Measurements from ENCODE around the gene PTTG1IP2. TPM values are rescaled to one million over a fixed set of nuclear protein-coding genes. Genes with fewer than 3 reads are reported as not detected.

Gene PTTG1IP2
- total and polyA plus RNA-seq, 2 donors (not counting 1 experiment from before 2014, with no cell fraction given): not detected

GRCh38 chr7:90458104-90458503 is 11.3 kb upstream of the PTTG1IP2 start:
- Mint-ChIP-seq H3K4me1 (peaks cover 7% of the 10 kb centered on the region), H3K27ac (no peak overlapping the region)
- no peak overlapping the region for H3K4me2 ChIP-seq (replicated peaks; ENCODE audit: low read depth, low read length, poor library complexity, severe bottlenecking)

GRCh38 chr7:90459888-90460287 is 9.6 kb upstream of the PTTG1IP2 start:
- H3K27ac ChIP-seq (ENCODE audit: low read length in 2 of 2): no peak overlapping the region
- H2AFZ ChIP-seq (ENCODE audit: insufficient read depth, low read depth, low read length, poor library complexity, severe bottlenecking): no peak overlapping the region
- Mint-ChIP-seq H3K4me1 (peaks cover 13% of the 10 kb centered on the region), H3K27ac (no peak overlapping the region), H3K9me3 (ENCODE audit: insufficient read depth) (peaks cover 5% of the 10 kb centered on the region), H3K27me3 (peaks cover 4% of the 10 kb centered on the region), H3K4me3 (no peak overlapping the region)
- no peak overlapping the region for H3K9ac ChIP-seq (ENCODE audit: low read length)
- POLR2A ChIA-PET: no interaction called here
- no peaks in the 10 kb centered on the region for H4K20me1 ChIP-seq (ENCODE audit: control insufficient read depth, insufficient read depth, low read length, poor library complexity, severe bottlenecking)
- TF ChIP-seq CTCF (IDR thresholded peaks at IDR 0.05) (no peak), EZH2 (IDR thresholded peaks at IDR 0.05; ENCODE audit: borderline replicate concordance, insufficient read depth, low read depth, low read length, poor library complexity, severe bottlenecking) (no peak)
- H3K79me2 ChIP-seq (ENCODE audit: control insufficient read depth, insufficient read depth, low read length): no peaks in the 10 kb centered on the region
- H3K27me3 ChIP-seq (replicated peaks in 1 of 4; ENCODE audit: control extremely low read depth in 1 of 4, control insufficient read depth in 3 of 4, insufficient read depth in 4 of 4, low read length in 3 of 4): no peaks in the 10 kb centered on the region
- H3K9me3 ChIP-seq (ENCODE audit: control extremely low read depth in 1 of 3, control insufficient read depth in 2 of 3, insufficient read depth in 1 of 3, low read length in 2 of 3): peaks cover 0 to 11% (median 9%) of the 10 kb centered on the region in 3 donors
- no peak overlapping the region for H3K4me3 ChIP-seq (ENCODE audit: control extremely low read depth in 1 of 5, extremely low read depth in 1 of 5, insufficient read depth in 1 of 5, low read depth in 2 of 5, low read length in 4 of 5)
- DNase-seq (no peak), ATAC-seq (ENCODE audit: low read depth) (no peak)
- intact Hi-C loops (cut with micrococcal nuclease): no loop called here
- WGBS (ENCODE audit: insufficient coverage): 100% methylated on average over 2 of the region's 4 CpGs
- no peaks in the 10 kb centered on the region for H3K36me3 ChIP-seq (replicated peaks in 1 of 2; ENCODE audit: control extremely low read depth in 1 of 2, control insufficient read depth in 1 of 2, extremely low read depth in 1 of 2, insufficient read depth in 2 of 2, low read length in 1 of 2)
- H3K4me1 ChIP-seq (ENCODE audit: control insufficient read depth in 2 of 2, insufficient read depth in 2 of 2, low read length in 2 of 2): peaks cover 9 to 17% of the 10 kb centered on the region in 2 donors
- CTCF ChIA-PET: no interaction called here
- no peak overlapping the region for H3K4me2 ChIP-seq (replicated peaks; ENCODE audit: low read depth, low read length, poor library complexity, severe bottlenecking)

More at GRCh38 chr7:90458104-90458503, 11.3 kb upstream of the PTTG1IP2 start:
- Histone ChIP-seq H3K9me3 (ENCODE audit: control extremely low read depth in 1 of 3, control insufficient read depth in 2 of 3, insufficient read depth in 1 of 3, low read length in 2 of 3) (no peaks in the 10 kb centered on the region), H3K4me3 (ENCODE audit: control extremely low read depth in 1 of 5, extremely low read depth in 1 of 5, insufficient read depth in 1 of 5, low read depth in 2 of 5, low read length in 4 of 5) (no peak overlapping the region), H3K36me3 (replicated peaks in 1 of 2; ENCODE audit: control extremely low read depth in 1 of 2, control insufficient read depth in 1 of 2, extremely low read depth in 1 of 2, insufficient read depth in 2 of 2, low read length in 1 of 2) (no peaks in the 10 kb centered on the region), H3K27me3 (replicated peaks in 1 of 4; ENCODE audit: control extremely low read depth in 1 of 4, control insufficient read depth in 3 of 4, insufficient read depth in 4 of 4, low read length in 3 of 4) (peaks cover 0 to 3% (median 0%) of the 10 kb centered on the region in 4 experiments), H2AFZ (ENCODE audit: insufficient read depth, low read depth, low read length, poor library complexity, severe bottlenecking) (no peak overlapping the region), H3K4me1 (ENCODE audit: control insufficient read depth in 2 of 2, insufficient read depth in 2 of 2, low read length in 2 of 2) (peaks cover 7 to 12% of the 10 kb centered on the region in 2 donors), H3K9ac (ENCODE audit: low read length) (no peak overlapping the region), H3K27ac (ENCODE audit: low read length in 2 of 2) (no peak overlapping the region), H4K20me1 (ENCODE audit: control insufficient read depth, insufficient read depth, low read length, poor library complexity, severe bottlenecking) (no peaks in the 10 kb centered on the region), H3K79me2 (ENCODE audit: control insufficient read depth, insufficient read depth, low read length) (no peaks in the 10 kb centered on the region)
- POLR2A ChIA-PET: no interaction called here
- Mint-ChIP-seq H3K27me3 (peaks cover 10% of the 10 kb centered on the region), H3K4me3 (no peak overlapping the region), H3K9me3 (ENCODE audit: insufficient read depth) (no peaks in the 10 kb centered on the region)
- intact Hi-C loops (cut with micrococcal nuclease): no loop called here
- TF ChIP-seq EZH2 (IDR thresholded peaks at IDR 0.05; ENCODE audit: borderline replicate concordance, insufficient read depth, low read depth, low read length, poor library complexity, severe bottlenecking) (no peak), CTCF (IDR thresholded peaks at IDR 0.05) (no peak)
- WGBS (ENCODE audit: insufficient coverage): no CpG with 5 or more reads among the region's 2 CpGs
- CTCF ChIA-PET: interaction anchor here (0.7 kb wide), 1 partner anchor 1494 kb away, joined by 3 read pairs; no protein-coding TSS in a partner anchor
- ATAC-seq (ENCODE audit: low read depth): no peak
- DNase-seq: no peak
